ENCODE measurements around the gene ASCC2. TPM values are rescaled to one million over a fixed set of nuclear protein-coding genes. Genes with fewer than 3 reads are reported as not detected.

Gene ASCC2
- total and polyA plus RNA-seq, 2 experiments from 2014 or later = 30.5 to 31.3 TPM

DNA sequence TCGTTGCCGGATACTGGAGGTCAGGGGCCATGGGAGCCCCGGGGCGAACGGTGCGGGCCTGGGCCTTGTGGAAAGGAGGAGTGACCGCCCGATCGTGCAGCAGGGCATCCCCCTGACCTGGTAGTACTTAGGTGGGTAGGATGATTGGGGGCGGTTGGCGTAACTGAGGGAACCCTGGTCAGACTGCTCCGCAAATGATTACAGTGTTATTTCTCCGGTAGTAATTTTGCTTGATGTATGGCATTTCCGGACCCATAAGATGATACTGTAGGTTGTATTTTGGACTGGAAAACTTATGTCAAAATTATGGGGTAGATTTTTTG lies 45.7 kb upstream of the ASCC2 start (continued):
- TF ChIP-seq, protein P1, sequence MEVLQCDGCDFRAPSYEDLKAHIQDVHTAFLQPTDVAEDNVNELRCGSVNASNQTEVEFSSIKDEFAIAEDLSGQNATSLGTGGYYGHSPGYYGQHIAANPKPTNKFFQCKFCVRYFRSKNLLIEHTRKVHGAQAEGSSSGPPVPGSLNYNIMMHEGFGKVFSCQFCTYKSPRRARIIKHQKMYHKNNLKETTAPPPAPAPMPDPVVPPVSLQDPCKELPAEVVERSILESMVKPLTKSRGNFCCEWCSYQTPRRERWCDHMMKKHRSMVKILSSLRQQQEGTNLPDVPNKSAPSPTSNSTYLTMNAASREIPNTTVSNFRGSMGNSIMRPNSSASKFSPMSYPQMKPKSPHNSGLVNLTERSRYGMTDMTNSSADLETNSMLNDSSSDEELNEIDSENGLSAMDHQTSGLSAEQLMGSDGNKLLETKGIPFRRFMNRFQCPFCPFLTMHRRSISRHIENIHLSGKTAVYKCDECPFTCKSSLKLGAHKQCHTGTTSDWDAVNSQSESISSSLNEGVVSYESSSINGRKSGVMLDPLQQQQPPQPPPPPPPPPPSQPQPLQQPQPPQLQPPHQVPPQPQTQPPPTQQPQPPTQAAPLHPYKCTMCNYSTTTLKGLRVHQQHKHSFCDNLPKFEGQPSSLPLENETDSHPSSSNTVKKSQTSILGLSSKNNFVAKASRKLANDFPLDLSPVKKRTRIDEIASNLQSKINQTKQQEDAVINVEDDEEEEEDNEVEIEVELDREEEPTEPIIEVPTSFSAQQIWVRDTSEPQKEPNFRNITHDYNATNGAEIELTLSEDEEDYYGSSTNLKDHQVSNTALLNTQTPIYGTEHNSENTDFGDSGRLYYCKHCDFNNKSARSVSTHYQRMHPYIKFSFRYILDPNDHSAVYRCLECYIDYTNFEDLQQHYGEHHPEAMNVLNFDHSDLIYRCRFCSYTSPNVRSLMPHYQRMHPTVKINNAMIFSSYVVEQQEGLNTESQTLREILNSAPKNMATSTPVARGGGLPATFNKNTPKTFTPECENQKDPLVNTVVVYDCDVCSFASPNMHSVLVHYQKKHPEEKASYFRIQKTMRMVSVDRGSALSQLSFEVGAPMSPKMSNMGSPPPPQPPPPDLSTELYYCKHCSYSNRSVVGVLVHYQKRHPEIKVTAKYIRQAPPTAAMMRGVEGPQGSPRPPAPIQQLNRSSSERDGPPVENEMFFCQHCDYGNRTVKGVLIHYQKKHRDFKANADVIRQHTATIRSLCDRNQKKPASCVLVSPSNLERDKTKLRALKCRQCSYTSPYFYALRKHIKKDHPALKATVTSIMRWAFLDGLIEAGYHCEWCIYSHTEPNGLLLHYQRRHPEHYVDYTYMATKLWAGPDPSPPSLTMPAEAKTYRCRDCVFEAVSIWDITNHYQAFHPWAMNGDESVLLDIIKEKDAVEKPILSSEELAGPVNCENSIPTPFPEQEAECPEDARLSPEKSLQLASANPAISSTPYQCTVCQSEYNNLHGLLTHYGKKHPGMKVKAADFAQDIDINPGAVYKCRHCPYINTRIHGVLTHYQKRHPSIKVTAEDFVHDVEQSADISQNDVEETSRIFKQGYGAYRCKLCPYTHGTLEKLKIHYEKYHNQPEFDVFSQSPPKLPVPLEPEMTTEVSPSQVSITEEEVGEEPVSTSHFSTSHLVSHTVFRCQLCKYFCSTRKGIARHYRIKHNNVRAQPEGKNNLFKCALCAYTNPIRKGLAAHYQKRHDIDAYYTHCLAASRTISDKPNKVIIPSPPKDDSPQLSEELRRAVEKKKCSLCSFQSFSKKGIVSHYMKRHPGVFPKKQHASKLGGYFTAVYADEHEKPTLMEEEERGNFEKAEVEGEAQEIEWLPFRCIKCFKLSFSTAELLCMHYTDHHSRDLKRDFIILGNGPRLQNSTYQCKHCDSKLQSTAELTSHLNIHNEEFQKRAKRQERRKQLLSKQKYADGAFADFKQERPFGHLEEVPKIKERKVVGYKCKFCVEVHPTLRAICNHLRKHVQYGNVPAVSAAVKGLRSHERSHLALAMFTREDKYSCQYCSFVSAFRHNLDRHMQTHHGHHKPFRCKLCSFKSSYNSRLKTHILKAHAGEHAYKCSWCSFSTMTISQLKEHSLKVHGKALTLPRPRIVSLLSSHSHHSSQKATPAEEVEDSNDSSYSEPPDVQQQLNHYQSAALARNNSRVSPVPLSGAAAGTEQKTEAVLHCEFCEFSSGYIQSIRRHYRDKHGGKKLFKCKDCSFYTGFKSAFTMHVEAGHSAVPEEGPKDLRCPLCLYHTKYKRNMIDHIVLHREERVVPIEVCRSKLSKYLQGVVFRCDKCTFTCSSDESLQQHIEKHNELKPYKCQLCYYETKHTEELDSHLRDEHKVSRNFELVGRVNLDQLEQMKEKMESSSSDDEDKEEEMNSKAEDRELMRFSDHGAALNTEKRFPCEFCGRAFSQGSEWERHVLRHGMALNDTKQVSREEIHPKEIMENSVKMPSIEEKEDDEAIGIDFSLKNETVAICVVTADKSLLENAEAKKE (CRISPR knock-in tag; IDR thresholded peaks at IDR 0.05) = no peak

DNA sequence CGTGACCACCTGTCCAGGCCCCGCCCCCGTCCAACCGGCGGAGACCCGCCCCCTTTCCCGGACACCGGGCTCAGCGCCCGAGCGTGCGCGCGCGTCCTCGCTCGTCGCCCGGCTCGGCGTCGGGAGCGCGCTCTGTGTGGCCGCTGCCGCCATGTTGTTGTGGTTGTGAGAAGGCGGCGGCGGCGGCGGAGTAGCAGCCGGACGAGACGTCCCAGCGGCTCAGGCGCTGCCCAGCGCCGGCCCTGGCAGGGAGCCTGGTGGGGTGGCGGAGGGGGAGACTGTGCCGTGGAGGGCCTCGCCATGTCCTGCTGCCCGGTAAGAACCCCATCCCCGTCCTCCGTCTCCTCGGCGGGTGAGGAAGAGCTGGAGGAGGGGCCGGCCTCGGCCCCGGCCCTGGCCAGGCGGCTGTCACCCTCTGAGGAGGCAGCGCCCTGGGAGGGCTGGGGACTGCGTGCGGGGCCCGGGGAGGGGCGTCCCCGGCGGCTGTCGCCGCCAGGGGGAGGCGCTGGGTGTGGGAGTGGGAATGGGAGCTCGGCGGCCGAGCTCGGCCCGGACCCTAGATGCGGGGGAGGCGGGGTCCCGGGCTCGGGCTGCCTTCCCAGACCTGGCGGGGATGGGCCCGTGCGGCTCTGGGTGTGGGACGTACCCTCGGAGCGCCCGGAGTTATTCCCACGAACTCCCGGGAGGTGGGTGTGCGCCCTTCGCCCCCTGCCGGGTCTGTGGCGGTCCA lies 45.1 kb upstream of the ASCC2 start, which contains the start of gene MTMR3:
MTMR3 (plus strand) TSS at position 130 of the 730 bp plus-strand sequence. CDS start 87,886 bp downstream, outside the sequence.
- Histone ChIP-seq H3K4me2 (peak within 1 kb of the TSS; percentile 94), H3K27ac (ENCODE audit: low read depth) (peak within 1 kb of the TSS; percentile 83), H3K27me3 (ENCODE audit: insufficient read depth) (no peaks in the 10 kb centered on the region), H3F3A (replicated peaks; ENCODE audit: low read depth) (no peaks in the 10 kb centered on the region), H3K79me2 (replicated peaks; ENCODE audit: insufficient read depth) (peaks cover 46% of the 10 kb centered on the region), H3K4me3 (peak within 1 kb of the TSS; percentile 94), H4K20me1 (replicated peaks; ENCODE audit: insufficient read depth) (peaks cover 11% of the 10 kb centered on the region), H2AFZ (peak within 1 kb of the TSS; percentile 91), H3K4me1 (ENCODE audit: insufficient read depth) (peaks cover 20% of the 10 kb centered on the region), H3K36me3 (ENCODE audit: insufficient read depth) (no peaks in the 10 kb centered on the region), H3K9me2 (ENCODE audit: insufficient read depth) (0 out of 2 replicates have a peak, but pooled peaks cover 5% of the 10 kb centered on the region)
- peaks cover 1% of the 10 kb centered on the region for H3K27me3 Mint-ChIP-seq (ENCODE audit: insufficient read depth, low read depth, poor library complexity)
- peak; percentile 91 for TF ChIP-seq POLR2AphosphoS5 (IDR thresholded peaks at IDR 0.05; ENCODE audit: low read depth)
- TF ChIP-seq, protein P2, sequence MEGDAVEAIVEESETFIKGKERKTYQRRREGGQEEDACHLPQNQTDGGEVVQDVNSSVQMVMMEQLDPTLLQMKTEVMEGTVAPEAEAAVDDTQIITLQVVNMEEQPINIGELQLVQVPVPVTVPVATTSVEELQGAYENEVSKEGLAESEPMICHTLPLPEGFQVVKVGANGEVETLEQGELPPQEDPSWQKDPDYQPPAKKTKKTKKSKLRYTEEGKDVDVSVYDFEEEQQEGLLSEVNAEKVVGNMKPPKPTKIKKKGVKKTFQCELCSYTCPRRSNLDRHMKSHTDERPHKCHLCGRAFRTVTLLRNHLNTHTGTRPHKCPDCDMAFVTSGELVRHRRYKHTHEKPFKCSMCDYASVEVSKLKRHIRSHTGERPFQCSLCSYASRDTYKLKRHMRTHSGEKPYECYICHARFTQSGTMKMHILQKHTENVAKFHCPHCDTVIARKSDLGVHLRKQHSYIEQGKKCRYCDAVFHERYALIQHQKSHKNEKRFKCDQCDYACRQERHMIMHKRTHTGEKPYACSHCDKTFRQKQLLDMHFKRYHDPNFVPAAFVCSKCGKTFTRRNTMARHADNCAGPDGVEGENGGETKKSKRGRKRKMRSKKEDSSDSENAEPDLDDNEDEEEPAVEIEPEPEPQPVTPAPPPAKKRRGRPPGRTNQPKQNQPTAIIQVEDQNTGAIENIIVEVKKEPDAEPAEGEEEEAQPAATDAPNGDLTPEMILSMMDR (conservative IDR thresholded peaks at IDR 0.05; ENCODE audit: low read depth in 2 of 2) = peak; percentile 8 to 21; a peak in 2 of 4 replicates
- no peak for TF ChIP-seq CREB1 (CRISPR knock-in tag; IDR thresholded peaks at IDR 0.05; ENCODE audit: low read depth)
- H3K27ac Mint-ChIP-seq = no peak within 1 kb of the TSS
- DNase-seq (ENCODE audit: low spot score) = peak; percentile 92
- H3K36me3 Mint-ChIP-seq (ENCODE audit: low read depth) = no peaks in the 10 kb centered on the region
- no peaks in the 10 kb centered on the region; the same call in 2 of the 3 replicates for H3K9me3 Mint-ChIP-seq
- H3K4me1 Mint-ChIP-seq = peaks cover 7% of the 10 kb centered on the region; the same call in 2 of the 3 replicates
- peak; percentile 93 for ATAC-seq
- peak within 1 kb of the TSS; percentile 89 for H3K4me3 Mint-ChIP-seq
